Measurements from ENCODE around the gene ALPK3. TPM values are rescaled to one million over a fixed set of nuclear protein-coding genes. Genes with fewer than 3 reads are reported as not detected.

ALPK3 gene
- total and polyA plus RNA-seq, 5 donors from 2014 or later = 0.22 TPM; not detected in 4

- H3K27ac Mint-ChIP-seq = peak overlapping the region in 1 of 3 donors; percentile 16
- no peaks in the 10 kb centered on the region for H3K36me3 Mint-ChIP-seq
- H3K27me3 ChIP-seq (ENCODE audit: control insufficient read depth, insufficient read depth, low read length) = no peaks in the 10 kb centered on the region
- no peaks in the 10 kb centered on the region for H3K27me3 Mint-ChIP-seq
- H3K9me3 ChIP-seq (ENCODE audit: control insufficient read depth in 2 of 2, low read length in 2 of 2) = no peaks in the 10 kb centered on the region
- H3K9me3 Mint-ChIP-seq = peaks cover 0 to 2% (median 0%) of the 10 kb centered on the region in 7 donors
- no peak for DNase-seq
- no peaks in the 10 kb centered on the region for H3K4me1 Mint-ChIP-seq
- no peaks in the 10 kb centered on the region for H3K36me3 ChIP-seq (ENCODE audit: control insufficient read depth, insufficient read depth, low read length)
- H3K4me3 ChIP-seq (ENCODE audit: low read depth, low read length) = no peak overlapping the region
- H3K4me3 Mint-ChIP-seq = no peak overlapping the region
- no peak overlapping the region for H3K27ac ChIP-seq (ENCODE audit: insufficient read depth, low read length, poor library complexity, severe bottlenecking)
- ATAC-seq (ENCODE audit: low read depth in 2 of 2) = no peak
- H3K4me1 ChIP-seq (ENCODE audit: control insufficient read depth, insufficient read depth, low read length, poor library complexity, severe bottlenecking) = no peaks in the 10 kb centered on the region
Measured at GRCh38 chr15:84855765-84856164, 38.6 kb downstream of the ALPK3 start.

DNA sequence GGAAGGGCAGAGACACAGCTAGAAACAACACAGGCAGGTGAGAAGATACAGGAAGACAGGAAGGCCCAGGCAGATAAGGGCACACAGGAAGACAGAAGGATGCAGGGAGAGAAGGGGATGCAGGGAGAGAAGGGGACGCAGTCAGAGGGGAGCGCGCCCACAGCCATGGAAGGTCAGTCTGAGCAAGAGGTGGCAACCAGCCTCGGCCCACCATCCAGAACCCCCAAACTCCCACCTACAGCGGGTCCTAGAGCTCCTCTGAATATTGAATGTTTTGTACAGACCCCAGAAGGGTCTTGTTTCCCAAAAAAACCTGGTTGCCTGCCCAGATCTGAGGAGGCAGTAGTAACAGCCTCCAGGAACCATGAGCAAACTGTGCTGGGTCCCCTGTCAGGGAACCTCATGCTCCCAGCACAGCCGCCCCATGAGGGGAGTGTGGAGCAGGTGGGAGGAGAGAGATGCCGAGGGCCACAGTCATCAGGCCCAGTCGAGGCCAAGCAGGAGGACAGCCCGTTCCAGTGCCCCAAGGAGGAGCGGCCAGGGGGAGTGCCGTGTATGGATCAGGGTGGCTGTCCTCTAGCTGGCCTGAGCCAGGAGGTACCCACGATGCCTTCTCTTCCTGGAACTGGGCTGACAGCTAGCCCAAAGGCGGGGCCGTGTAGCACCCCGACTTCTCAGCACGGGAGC lies 39.7 kb downstream of the ALPK3 start:
- Mint-ChIP-seq H3K4me1 (no peaks in the 10 kb centered on the region), H3K27ac (peak overlapping the region in 1 of 3 donors; percentile 49), H3K27me3 (no peaks in the 10 kb centered on the region), H3K4me3 (no peak overlapping the region), H3K9me3 (no peaks in the 10 kb centered on the region), H3K36me3 (no peaks in the 10 kb centered on the region)
- DNase-seq = no peak
- Histone ChIP-seq H3K4me1 (ENCODE audit: control insufficient read depth, insufficient read depth, low read length, poor library complexity, severe bottlenecking) (no peaks in the 10 kb centered on the region), H3K4me3 (ENCODE audit: low read depth, low read length) (no peak overlapping the region), H3K9me3 (ENCODE audit: control insufficient read depth in 2 of 2, low read length in 2 of 2) (no peaks in the 10 kb centered on the region), H3K36me3 (ENCODE audit: control insufficient read depth, insufficient read depth, low read length) (no peaks in the 10 kb centered on the region), H3K27me3 (ENCODE audit: control insufficient read depth, insufficient read depth, low read length) (no peaks in the 10 kb centered on the region), H3K27ac (ENCODE audit: insufficient read depth, low read length, poor library complexity, severe bottlenecking) (no peak overlapping the region)
- no peak for ATAC-seq (ENCODE audit: low read depth in 2 of 2)

GRCh38 chr15:84857418-84858004 lies 40.4 kb downstream of the ALPK3 start:
- no peaks in the 10 kb centered on the region for H3K9me3 ChIP-seq (ENCODE audit: control insufficient read depth in 2 of 2, low read length in 2 of 2)
- H3K36me3 ChIP-seq (ENCODE audit: control insufficient read depth, insufficient read depth, low read length) = no peaks in the 10 kb centered on the region
- H3K27me3 ChIP-seq (ENCODE audit: control insufficient read depth, insufficient read depth, low read length) = no peaks in the 10 kb centered on the region
- no peaks in the 10 kb centered on the region for H3K4me1 Mint-ChIP-seq
- no peak overlapping the region for H3K27ac ChIP-seq (ENCODE audit: insufficient read depth, low read length, poor library complexity, severe bottlenecking)
- H3K27ac Mint-ChIP-seq = no peak overlapping the region
- DNase-seq (no peak), ATAC-seq (ENCODE audit: low read depth in 2 of 2) (no peak)
- H3K36me3 Mint-ChIP-seq = no peaks in the 10 kb centered on the region
- H3K4me3 ChIP-seq (ENCODE audit: low read depth, low read length) = no peak overlapping the region
- H3K9me3 Mint-ChIP-seq = no peaks in the 10 kb centered on the region
- no peak overlapping the region for H3K4me3 Mint-ChIP-seq
- no peaks in the 10 kb centered on the region for H3K27me3 Mint-ChIP-seq
- no peaks in the 10 kb centered on the region for H3K4me1 ChIP-seq (ENCODE audit: control insufficient read depth, insufficient read depth, low read length, poor library complexity, severe bottlenecking)

DNA sequence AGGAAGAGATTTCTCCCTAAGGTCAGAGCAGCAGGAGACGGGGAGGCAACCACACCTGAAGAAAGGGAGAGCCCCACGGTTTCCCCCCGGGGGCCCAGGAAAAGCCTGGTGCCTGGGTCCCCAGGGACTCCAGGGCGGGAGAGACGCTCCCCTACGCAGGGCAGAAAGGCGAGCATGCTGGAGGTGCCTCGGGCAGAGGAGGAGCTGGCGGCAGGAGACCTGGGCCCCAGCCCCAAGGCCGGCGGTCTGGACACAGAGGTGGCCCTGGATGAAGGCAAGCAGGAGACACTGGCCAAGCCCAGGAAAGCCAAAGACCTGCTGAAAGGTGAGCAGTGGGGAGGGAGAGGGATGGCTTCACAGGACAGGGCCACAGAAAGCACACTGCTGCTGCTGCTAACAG lies 41.1 kb downstream of the ALPK3 start:
- no peak for ATAC-seq (ENCODE audit: low read depth in 2 of 2)
- no peak overlapping the region for H3K4me3 ChIP-seq (ENCODE audit: low read depth, low read length)
- no peak overlapping the region for H3K4me3 Mint-ChIP-seq
- H3K9me3 ChIP-seq (ENCODE audit: control insufficient read depth in 2 of 2, low read length in 2 of 2) = no peaks in the 10 kb centered on the region
- H3K27me3 Mint-ChIP-seq = no peaks in the 10 kb centered on the region
- no peaks in the 10 kb centered on the region for H3K36me3 ChIP-seq (ENCODE audit: control insufficient read depth, insufficient read depth, low read length)
- H3K4me1 ChIP-seq (ENCODE audit: control insufficient read depth, insufficient read depth, low read length, poor library complexity, severe bottlenecking) = no peaks in the 10 kb centered on the region
- no peak for DNase-seq
- H3K9me3 Mint-ChIP-seq = no peaks in the 10 kb centered on the region
- no peaks in the 10 kb centered on the region for H3K4me1 Mint-ChIP-seq
- no peak overlapping the region for H3K27ac ChIP-seq (ENCODE audit: insufficient read depth, low read length, poor library complexity, severe bottlenecking)
- H3K27ac Mint-ChIP-seq = no peak overlapping the region
- H3K36me3 Mint-ChIP-seq = no peaks in the 10 kb centered on the region
- H3K27me3 ChIP-seq (ENCODE audit: control insufficient read depth, insufficient read depth, low read length) = no peaks in the 10 kb centered on the region

DNA sequence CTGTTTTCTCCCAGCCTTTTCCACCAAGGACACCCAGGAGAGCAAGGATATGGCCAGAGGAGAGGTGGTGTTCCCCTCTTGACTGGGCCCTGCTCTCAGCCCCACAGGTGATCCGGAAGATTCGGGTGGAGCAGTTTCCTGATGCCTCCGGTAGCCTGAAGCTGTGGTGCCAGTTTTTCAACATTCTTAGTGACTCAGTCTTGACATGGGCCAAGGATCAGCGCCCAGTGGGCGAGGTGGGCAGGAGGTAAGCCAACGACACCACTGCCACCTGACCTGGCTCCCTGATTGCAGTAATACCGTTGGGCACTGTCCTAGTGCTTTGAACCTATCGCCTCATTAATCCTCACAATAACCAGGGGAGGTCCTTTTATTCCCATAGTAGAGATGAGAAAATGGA lies 42.0 kb downstream of the ALPK3 start:
- Histone ChIP-seq H3K9me3 (ENCODE audit: control insufficient read depth in 2 of 2, low read length in 2 of 2) (no peaks in the 10 kb centered on the region), H3K36me3 (ENCODE audit: control insufficient read depth, insufficient read depth, low read length) (no peaks in the 10 kb centered on the region), H3K4me1 (ENCODE audit: control insufficient read depth, insufficient read depth, low read length, poor library complexity, severe bottlenecking) (no peaks in the 10 kb centered on the region), H3K27ac (ENCODE audit: insufficient read depth, low read length, poor library complexity, severe bottlenecking) (no peak overlapping the region), H3K27me3 (ENCODE audit: control insufficient read depth, insufficient read depth, low read length) (no peaks in the 10 kb centered on the region), H3K4me3 (ENCODE audit: low read depth, low read length) (no peak overlapping the region)
- no peak for DNase-seq
- no peaks in the 10 kb centered on the region for H3K4me1 Mint-ChIP-seq
- ATAC-seq (ENCODE audit: low read depth in 2 of 2) = no peak
- H3K9me3 Mint-ChIP-seq = no peaks in the 10 kb centered on the region
- peak overlapping the region in 1 of 3 donors; percentile 32 for H3K27ac Mint-ChIP-seq
- H3K36me3 Mint-ChIP-seq = no peaks in the 10 kb centered on the region
- no peaks in the 10 kb centered on the region for H3K27me3 Mint-ChIP-seq
- no peak overlapping the region for H3K4me3 Mint-ChIP-seq

DNA sequence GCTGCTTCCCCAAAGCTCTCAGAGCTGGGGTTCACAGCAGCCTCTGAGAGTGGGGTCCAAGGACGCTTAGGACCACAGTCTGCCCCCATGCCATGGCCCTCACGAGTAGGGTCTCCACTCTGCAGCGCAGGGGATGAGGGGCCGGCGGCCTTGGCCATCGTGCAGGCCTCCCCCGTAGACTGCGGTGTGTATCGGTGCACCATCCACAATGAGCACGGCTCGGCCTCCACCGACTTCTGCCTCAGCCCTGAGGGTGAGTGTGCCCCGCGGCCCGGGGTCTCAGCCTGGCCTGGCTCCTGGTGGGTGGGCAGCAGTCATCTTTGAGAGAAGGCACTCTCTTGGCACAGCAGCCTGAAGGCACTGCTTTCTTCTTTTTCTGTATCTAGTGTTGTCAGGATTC lies 42.5 kb downstream of the ALPK3 start:
- H3K27me3 ChIP-seq (ENCODE audit: control insufficient read depth, insufficient read depth, low read length) = no peaks in the 10 kb centered on the region
- H3K4me1 ChIP-seq (ENCODE audit: control insufficient read depth, insufficient read depth, low read length, poor library complexity, severe bottlenecking) = no peaks in the 10 kb centered on the region
- H3K9me3 Mint-ChIP-seq = no peaks in the 10 kb centered on the region
- H3K4me1 Mint-ChIP-seq = no peaks in the 10 kb centered on the region
- H3K27me3 Mint-ChIP-seq = no peaks in the 10 kb centered on the region
- no peaks in the 10 kb centered on the region for H3K36me3 Mint-ChIP-seq
- H3K27ac ChIP-seq (ENCODE audit: insufficient read depth, low read length, poor library complexity, severe bottlenecking) = no peak overlapping the region
- H3K9me3 ChIP-seq (ENCODE audit: control insufficient read depth in 2 of 2, low read length in 2 of 2) = no peaks in the 10 kb centered on the region
- H3K36me3 ChIP-seq (ENCODE audit: control insufficient read depth, insufficient read depth, low read length) = no peaks in the 10 kb centered on the region
- no peak for DNase-seq
- no peak overlapping the region for H3K27ac Mint-ChIP-seq
- ATAC-seq (ENCODE audit: low read depth in 2 of 2) = no peak
- H3K4me3 Mint-ChIP-seq = no peak overlapping the region
- H3K4me3 ChIP-seq (ENCODE audit: low read depth, low read length) = no peak overlapping the region

GRCh38 chr15:84861781-84862180 lies 44.6 kb downstream of the ALPK3 start:
- DNase-seq (no peak), ATAC-seq (ENCODE audit: low read depth in 2 of 2) (no peak)
- Mint-ChIP-seq H3K36me3 (no peaks in the 10 kb centered on the region), H3K4me1 (no peaks in the 10 kb centered on the region), H3K27me3 (no peaks in the 10 kb centered on the region), H3K9me3 (no peaks in the 10 kb centered on the region), H3K4me3 (no peak overlapping the region), H3K27ac (no peak overlapping the region)
- Histone ChIP-seq H3K27me3 (ENCODE audit: control insufficient read depth, insufficient read depth, low read length) (no peaks in the 10 kb centered on the region), H3K27ac (ENCODE audit: insufficient read depth, low read length, poor library complexity, severe bottlenecking) (no peak overlapping the region), H3K36me3 (ENCODE audit: control insufficient read depth, insufficient read depth, low read length) (no peaks in the 10 kb centered on the region), H3K4me3 (ENCODE audit: low read depth, low read length) (no peak overlapping the region), H3K4me1 (ENCODE audit: control insufficient read depth, insufficient read depth, low read length, poor library complexity, severe bottlenecking) (no peaks in the 10 kb centered on the region), H3K9me3 (ENCODE audit: control insufficient read depth in 2 of 2, low read length in 2 of 2) (no peaks in the 10 kb centered on the region)

Data from CD4-positive, CD25-positive, alpha-beta regulatory T cell (primary cell).